Endodermal cell (in vitro differentiated cells): ENCODE measurements around the gene MINDY1. TPM values are rescaled to one million over a fixed set of nuclear protein-coding genes. Genes with fewer than 3 reads are reported as not detected.

Experiments used
- DNase-seq: peaks from one replicate; pipeline ENCODE4 v3.0.0-alpha.2; 2017
- H3K27ac ChIP-seq: 2 replicates; pipeline ENCODE4 v1.5.1; 2013; ENCODE audit warnings: mild to moderate bottlenecking, low read depth, low read length, moderate library complexity
- H3K27me3 ChIP-seq: 2 replicates; pipeline ENCODE4 v1.6.1; 2013; ENCODE audit warnings: mild to moderate bottlenecking, low read length, moderate library complexity; ENCODE audit not compliant: insufficient read depth, control insufficient read depth, poor library complexity, severe bottlenecking
- H3K36me3 ChIP-seq: 2 replicates; pipeline ENCODE4 v1.7.0; 2013; ENCODE audit warnings: mild to moderate bottlenecking, low read length, moderate library complexity; ENCODE audit not compliant: control insufficient read depth, insufficient read depth
- H3K4me1 ChIP-seq: one replicate; pipeline ENCODE4 v1.7.0; 2013; ENCODE audit warnings: low read length; ENCODE audit not compliant: control insufficient read depth, insufficient read depth
- H3K4me3 ChIP-seq: 2 replicates; pipeline ENCODE4 v1.5.1; 2013; ENCODE audit warnings: mild to moderate bottlenecking, low read length, moderate library complexity
- H3K9ac ChIP-seq: 2 replicates; pipeline ENCODE4 v1.6.1; 2013; ENCODE audit warnings: mild to moderate bottlenecking, low read length, moderate library complexity; ENCODE audit not compliant: poor library complexity, severe bottlenecking; ENCODE audit errors: extremely low read depth
- H3K9me3 ChIP-seq: 2 replicates; pipeline ENCODE4 v1.6.1; 2013; ENCODE audit warnings: mild to moderate bottlenecking, low read length, moderate library complexity; ENCODE audit not compliant: control insufficient read depth
- H3K27ac Mint-ChIP-seq: 2 replicates; pipeline ENCODE4 v1.8.0; 2020; ENCODE audit warnings: mixed read lengths
- H3K27me3 Mint-ChIP-seq: 2 replicates; pipeline ENCODE4 v1.8.0; 2021; ENCODE audit warnings: mild to moderate bottlenecking, mixed read lengths; ENCODE audit not compliant: insufficient read depth
- H3K36me3 Mint-ChIP-seq: 2 replicates; pipeline ENCODE4 v1.8.0; 2020; ENCODE audit warnings: low read depth, mixed read lengths
- H3K4me1 Mint-ChIP-seq: 2 replicates; pipeline ENCODE4 v1.8.0; 2020; ENCODE audit warnings: mixed read lengths
- H3K4me3 Mint-ChIP-seq: 2 replicates; pipeline ENCODE4 v1.8.0; 2020; ENCODE audit warnings: mild to moderate bottlenecking, moderate library complexity, mixed read lengths
- H3K9me3 Mint-ChIP-seq: 2 replicates; pipeline ENCODE4 v1.8.0; 2020; ENCODE audit warnings: mild to moderate bottlenecking, mixed read lengths
- WGBS, 2 experiments: methylation state at CpG; one replicate each; pipeline versions ENCODE4 v1.1.5 to v1.1.7; 2013; ENCODE audit warnings: missing lambda C conversion rate in 2 of 2, mixed read lengths in 1 of 2; ENCODE audit not compliant: insufficient coverage in 1 of 2, insufficient read length in 1 of 2; 5-methylcytosine and 5-hydroxymethylcytosine counted together
- total RNA-seq, 2 donors: library from RNA; stranded (reverse); fragmentation: NEBNext Ultra II Directional in 1 of 2; extraction: Animal tissue kit (Norgen Biotek cat#: 25700) in 1 of 2; gene quantifications; 2 replicates in 1 of 2; 3 replicates in 1 of 2; pipeline ENCODE4 v1.2.1, GENCODE V29; 2021
- TF ChIP-seq, protein P1 (sequence below): fragments of 200-600 bp; sonication (generic); conservative IDR thresholded peaks from 2 replicates; pipeline ENCODE4 v1.5.0; 2021; ENCODE audit warnings: antibody characterized with exemption, mild to moderate bottlenecking

MINDY1 gene
- total RNA-seq, 2 donors from 2014 or later = 8.6 to 10.8 TPM

DNA sequence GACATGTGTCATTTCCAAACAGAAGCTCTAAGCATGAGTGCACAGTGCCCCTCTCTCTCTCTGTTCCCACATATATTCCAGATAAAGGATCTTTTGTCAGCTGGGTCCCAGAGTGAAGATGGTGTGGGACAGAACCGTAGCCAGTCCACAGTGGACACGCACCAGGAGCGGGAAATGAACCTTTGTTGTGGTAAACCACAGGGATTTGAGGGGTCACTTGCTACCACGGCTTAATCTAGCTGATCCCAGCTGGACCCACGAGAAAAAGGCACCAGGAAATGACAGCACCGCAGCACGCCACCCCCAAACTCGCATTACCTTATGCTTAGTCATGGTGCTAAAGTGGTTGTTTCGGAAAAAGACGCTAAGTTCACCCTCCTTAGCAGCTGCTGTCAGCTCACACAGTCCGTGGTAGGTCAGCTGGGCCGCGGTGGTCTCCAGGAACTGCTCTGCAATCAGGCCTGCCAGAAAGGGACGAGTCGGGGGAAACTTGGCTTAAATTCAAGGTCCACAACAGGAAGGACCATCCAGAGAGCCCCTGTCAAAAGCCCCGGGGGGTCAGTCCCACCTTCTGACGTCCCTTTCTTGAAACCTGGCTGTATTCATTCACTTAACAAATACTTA is 7.5 kb downstream of the MINDY1 start:
- Histone ChIP-seq H3K9me3 (no peaks in the 10 kb centered on the region), H3K27me3 (no peaks in the 10 kb centered on the region), H3K27ac (no peak overlapping the region), H3K4me1 (peaks cover 2% of the 10 kb centered on the region), H3K9ac (no peak overlapping the region), H3K36me3 (no peaks in the 10 kb centered on the region), H3K4me3 (no peak overlapping the region)
- H3K36me3 Mint-ChIP-seq = no peaks in the 10 kb centered on the region
- no peak overlapping the region for H3K27ac Mint-ChIP-seq
- TF ChIP-seq, protein P1, sequence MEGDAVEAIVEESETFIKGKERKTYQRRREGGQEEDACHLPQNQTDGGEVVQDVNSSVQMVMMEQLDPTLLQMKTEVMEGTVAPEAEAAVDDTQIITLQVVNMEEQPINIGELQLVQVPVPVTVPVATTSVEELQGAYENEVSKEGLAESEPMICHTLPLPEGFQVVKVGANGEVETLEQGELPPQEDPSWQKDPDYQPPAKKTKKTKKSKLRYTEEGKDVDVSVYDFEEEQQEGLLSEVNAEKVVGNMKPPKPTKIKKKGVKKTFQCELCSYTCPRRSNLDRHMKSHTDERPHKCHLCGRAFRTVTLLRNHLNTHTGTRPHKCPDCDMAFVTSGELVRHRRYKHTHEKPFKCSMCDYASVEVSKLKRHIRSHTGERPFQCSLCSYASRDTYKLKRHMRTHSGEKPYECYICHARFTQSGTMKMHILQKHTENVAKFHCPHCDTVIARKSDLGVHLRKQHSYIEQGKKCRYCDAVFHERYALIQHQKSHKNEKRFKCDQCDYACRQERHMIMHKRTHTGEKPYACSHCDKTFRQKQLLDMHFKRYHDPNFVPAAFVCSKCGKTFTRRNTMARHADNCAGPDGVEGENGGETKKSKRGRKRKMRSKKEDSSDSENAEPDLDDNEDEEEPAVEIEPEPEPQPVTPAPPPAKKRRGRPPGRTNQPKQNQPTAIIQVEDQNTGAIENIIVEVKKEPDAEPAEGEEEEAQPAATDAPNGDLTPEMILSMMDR = no peak
- no peak for DNase-seq
- 91 to 92% methylated on average over 14 to 17 of the region's 17 CpGs for WGBS, 2 experiments
- H3K4me1 Mint-ChIP-seq = peaks cover 9% of the 10 kb centered on the region
- H3K9me3 Mint-ChIP-seq = no peaks in the 10 kb centered on the region
- no peaks in the 10 kb centered on the region for H3K27me3 Mint-ChIP-seq
- no peak overlapping the region for H3K4me3 Mint-ChIP-seq

GRCh38 chr1:150997949-150998348 is 8.8 kb downstream of the MINDY1 start:
- H3K4me1 Mint-ChIP-seq = peaks cover 9% of the 10 kb centered on the region
- TF ChIP-seq, protein P1 = no peak
- H3K36me3 Mint-ChIP-seq = no peaks in the 10 kb centered on the region
- H3K9me3 Mint-ChIP-seq = no peaks in the 10 kb centered on the region
- H3K27ac Mint-ChIP-seq = no peak overlapping the region
- H3K27me3 Mint-ChIP-seq = no peaks in the 10 kb centered on the region
- 69 to 93% methylated on average over 3 to 5 of the region's 5 CpGs for WGBS, 2 experiments
- H3K36me3 ChIP-seq = no peaks in the 10 kb centered on the region
- no peak for DNase-seq
- no peaks in the 10 kb centered on the region for H3K27me3 ChIP-seq
- H3K4me3 ChIP-seq = no peak overlapping the region
- H3K4me3 Mint-ChIP-seq = no peak overlapping the region
- peaks cover 2% of the 10 kb centered on the region for H3K4me1 ChIP-seq
- no peak overlapping the region for H3K27ac ChIP-seq
- no peaks in the 10 kb centered on the region for H3K9me3 ChIP-seq
- no peak overlapping the region for H3K9ac ChIP-seq

- Histone ChIP-seq H3K9ac (no peak overlapping the region), H3K4me3 (no peak overlapping the region), H3K36me3 (no peaks in the 10 kb centered on the region), H3K27ac (no peak overlapping the region), H3K4me1 (peaks cover 2% of the 10 kb centered on the region), H3K27me3 (no peaks in the 10 kb centered on the region), H3K9me3 (no peaks in the 10 kb centered on the region)
- TF ChIP-seq, protein P1 = no peak
- Mint-ChIP-seq H3K9me3 (no peaks in the 10 kb centered on the region), H3K27me3 (no peaks in the 10 kb centered on the region), H3K4me1 (peaks cover 6% of the 10 kb centered on the region), H3K27ac (peak overlapping the region; percentile 42), H3K36me3 (no peaks in the 10 kb centered on the region), H3K4me3 (no peak overlapping the region)
- 91 to 93% methylated on average over 13 to 20 of the region's 20 CpGs for WGBS, 2 experiments
- no peak for DNase-seq
These were observed 9.4 kb downstream of the MINDY1 start for GRCh38 chr1:150997126-150997872.
